K562 (cell line): ENCODE data around the gene TFPT. TPM values are rescaled to one million over a fixed set of nuclear protein-coding genes. Genes with fewer than 3 reads are reported as not detected.

ENCODE experiments used
- ARNT ChIP-seq, 2 experiments: fragments of 450-650 bp; IDR thresholded peaks; 2 replicates each; pipeline ENCODE4 v1.6.1; 2016; ENCODE audit warnings: mild to moderate bottlenecking in 1 of 2
- BCOR ChIP-seq: fragments of 450-650 bp; IDR thresholded peaks from 2 replicates; pipeline ENCODE4 v1.6.1; 2016
- CSDE1 ChIP-seq, 2 experiments: fragments of 450-650 bp; IDR thresholded peaks; 2 replicates each; pipeline ENCODE4 v1.6.1; 2016; ENCODE audit warnings: mild to moderate bottlenecking in 1 of 2
- CXXC5 ChIP-seq: fragments of 250-450 bp; sonication (Bioruptor Pico); IDR thresholded peaks from 2 replicates; pipeline ENCODE4 v1.8.0; 2022; ENCODE audit warnings: inconsistent platforms, mild to moderate bottlenecking, moderate library complexity
- DPF2 ChIP-seq: fragments of 450-650 bp; IDR thresholded peaks from 2 replicates; pipeline ENCODE4 v1.6.1; 2016
- ETV1 ChIP-seq: fragments of 450-650 bp; conservative IDR thresholded peaks from 2 replicates; pipeline ENCODE4 v1.6.1; 2016; ENCODE audit warnings: missing genetic modification characterization, control low read depth, low read depth, missing compliant biosample characterization
- ILK ChIP-seq: fragments of 450-650 bp; IDR thresholded peaks from 2 replicates; pipeline ENCODE4 v1.6.1; 2016; ENCODE audit warnings: missing genetic modification characterization, low read depth, mild to moderate bottlenecking, missing compliant biosample characterization, moderate library complexity, borderline replicate concordance
- JUN ChIP-seq, 2 experiments: sonication (generic) in 1 of 2; formaldehyde crosslinking in 1 of 2; IDR thresholded peaks; 2 replicates each; pipeline versions ENCODE4 v1.6.1 to v1.8.0; 2012 to 2022; ENCODE audit warnings: borderline replicate concordance in 2 of 2, mild to moderate bottlenecking in 2 of 2, improper control_type of control experiment in 1 of 2, low read depth in 1 of 2, low read length in 1 of 2, missing genetic modification reagents in 1 of 2
- KDM4B ChIP-seq, 2 experiments: fragments of 450-650 bp in 1 of 2; sonication (generic) in 1 of 2; IDR thresholded peaks; 2 replicates each; pipeline ENCODE4 v1.6.1; 2016 to 2017; ENCODE audit warnings: borderline replicate concordance in 2 of 2, antibody characterized with exemption in 1 of 2, low read depth in 1 of 2, mild to moderate bottlenecking in 1 of 2
- LEF1 ChIP-seq: fragments of 450-650 bp; IDR thresholded peaks from 2 replicates; pipeline ENCODE4 v1.6.1; 2016; ENCODE audit warnings: mild to moderate bottlenecking
- MEF2A ChIP-seq: IDR thresholded peaks from 2 replicates; pipeline ENCODE4 v1.6.1; 2011; ENCODE audit warnings: low read depth, mild to moderate bottlenecking, low read length, moderate library complexity; ENCODE audit not compliant: control insufficient read depth
- NFRKB ChIP-seq: fragments of 450-650 bp; IDR thresholded peaks from 2 replicates; pipeline ENCODE4 v1.6.1; 2016; ENCODE audit warnings: low read depth
- RBBP5 ChIP-seq: fragments of 200-600 bp; sonication (generic); IDR thresholded peaks from 2 replicates; pipeline ENCODE4 v1.6.1; 2012; ENCODE audit warnings: borderline replicate concordance, mild to moderate bottlenecking, low read length, control low read depth, inconsistent platforms; ENCODE audit not compliant: insufficient read depth, poor library complexity, severe bottlenecking
- RBM39 ChIP-seq: fragments of 200-400 bp; formaldehyde crosslinking; optimal IDR thresholded peaks from 2 replicates; pipeline ENCODE3; 2018; ENCODE audit warnings: low read depth, low read length
- RCOR1 ChIP-seq, 2 experiments: IDR thresholded peaks; 2 replicates each; pipeline ENCODE4 v1.6.1; 2012; ENCODE audit warnings: low read depth in 2 of 2, low read length in 2 of 2, borderline replicate concordance in 1 of 2, improper control_type of control experiment in 1 of 2
- ZBTB11 ChIP-seq, 3 experiments: fragments of 200-800 bp in 1 of 3; fragments of 250-450 bp in 1 of 3; fragments of 450-650 bp in 1 of 3; sonication (Bioruptor Pico) in 1 of 3; sonication (Bioruptor generic) in 1 of 3; formaldehyde crosslinking in 1 of 3; IDR thresholded peaks; 2 replicates each; pipeline versions ENCODE4 v1.6.1 to v1.8.0; 2016 to 2022; ENCODE audit warnings: mild to moderate bottlenecking in 2 of 3, missing genetic modification characterization in 2 of 3, missing compliant biosample characterization in 1 of 3, moderate library complexity in 1 of 3
- ZBTB7A ChIP-seq: IDR thresholded peaks from 2 replicates; pipeline ENCODE4 v1.6.1; 2011; ENCODE audit warnings: low read depth, mild to moderate bottlenecking, low read length, moderate library complexity, borderline replicate concordance; ENCODE audit not compliant: control insufficient read depth
- ZC3H11A ChIP-seq: IDR thresholded peaks from 2 replicates; pipeline ENCODE4 v1.6.1; 2012; ENCODE audit warnings: low read depth, low read length, improper control_type of control experiment
- ZKSCAN1 ChIP-seq: fragments of 150-350 bp; IDR thresholded peaks from 2 replicates; pipeline ENCODE4 v1.6.1; 2016; ENCODE audit warnings: low read depth, low read length
- ZNF212 ChIP-seq: fragments of 450-650 bp; formaldehyde crosslinking; IDR thresholded peaks from 2 replicates; pipeline ENCODE4 v1.4.0; 2020; ENCODE audit warnings: mild to moderate bottlenecking
- ZNF217 ChIP-seq: sonication (generic); formaldehyde crosslinking; IDR thresholded peaks from 2 replicates; pipeline ENCODE4 v1.8.0; 2022; ENCODE audit warnings: mild to moderate bottlenecking, missing genetic modification reagents
- ZSCAN29 ChIP-seq: fragments of 450-650 bp; IDR thresholded peaks from 2 replicates; pipeline ENCODE4 v1.6.1; 2017
- polyA plus RNA-seq, 8 experiments: library from polyadenylated mRNA; depleted of rRNA in 4 of 8; stranded (reverse) in 5 of 8; unstranded in 3 of 8; fragments of >200 nt; fragmentation: Nextera tagmentation in 2 of 8; fragmentation: Illumina TruSeq in 1 of 8; extraction: Ambion mirVana in 2 of 8; extraction: Trizol in 1 of 8; gene quantifications; 2 replicates each; pipeline versions ENCODE4 v1.2.1 to v1.2.3, GENCODE V29; 2011 to 2014; ENCODE audit warnings: inconsistent platforms in 1 of 8, missing spikeins in 1 of 8
- total RNA-seq, 7 experiments: library from RNA; depleted of rRNA in 6 of 7; stranded (reverse); fragments of >200 nt in 6 of 7; fragmentation: Illumina TruSeq in 2 of 7; extraction: Trizol in 2 of 7; gene quantifications; 2 replicates each; pipeline versions ENCODE4 v1.2.1 to v1.2.3, GENCODE V29; 2011 to 2021; ENCODE audit warnings: low replicate concordance in 1 of 7
- TF ChIP-seq, protein P1 (sequence below): fragments of 250-450 bp; sonication (Bioruptor Pico); IDR thresholded peaks from 2 replicates; pipeline ENCODE4 v1.8.0; 2021; ENCODE audit warnings: moderate library complexity, mild to moderate bottlenecking, inconsistent platforms

Gene TFPT
- total and polyA plus RNA-seq, 9 of the 15 experiments (the other 6 are each of a cell fraction or from before 2014, with no cell fraction given), result 0.72 to 16.4 (median 9.2) TPM

DNA sequence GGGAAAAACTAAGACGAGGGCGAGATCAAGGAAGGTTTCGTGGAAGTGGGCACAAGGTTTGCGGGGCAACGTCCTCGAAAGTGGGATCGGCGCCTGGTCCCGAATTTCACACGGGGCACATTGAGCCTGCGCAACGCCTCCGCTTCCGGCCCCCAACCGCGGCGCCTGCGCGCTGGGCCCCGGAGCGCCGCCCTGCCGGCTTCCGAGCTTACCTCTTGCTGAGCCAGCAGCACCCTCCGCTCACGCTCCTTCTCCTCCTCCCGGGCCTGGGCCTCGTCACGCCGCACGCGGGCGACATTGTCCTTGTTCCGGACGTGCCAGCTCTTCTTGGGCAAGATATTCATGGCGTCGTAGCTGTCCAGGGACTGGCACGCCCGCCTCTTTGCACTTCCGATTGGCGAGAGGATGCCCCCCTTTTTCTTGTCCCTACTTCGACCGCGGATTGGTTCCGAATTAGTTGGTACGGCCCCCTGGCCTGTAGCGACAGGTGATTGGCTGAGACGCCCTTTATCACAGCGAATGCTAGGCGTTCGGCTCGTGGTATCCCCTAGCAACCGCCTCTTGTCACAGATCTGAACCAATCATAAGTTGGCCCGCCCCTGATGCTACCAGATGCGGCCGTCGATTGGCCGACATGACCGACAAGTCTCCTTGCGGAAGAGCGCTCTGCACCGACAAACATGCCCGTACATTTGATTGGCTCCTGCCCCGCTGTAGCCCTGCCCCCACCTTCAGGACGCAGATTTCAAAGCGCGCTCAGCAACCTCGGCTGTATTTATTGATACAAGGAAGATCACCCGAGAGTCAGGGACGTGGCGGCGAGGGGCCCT lies 44.1 kb upstream of the TFPT start, which contains the start of gene LENG1 (continued):
- TF ChIP-seq ZBTB7A, result no peak
- TF ChIP-seq ZC3H11A, result no peak
- no peak for TF ChIP-seq MEF2A
- TF ChIP-seq ZNF217 (CRISPR knock-in tag), result no peak
- TF ChIP-seq LEF1, result no peak
- no peak; a peak in 1 of 4 replicates for TF ChIP-seq ARNT (IDR thresholded peaks at IDR 0.05)
- TF ChIP-seq ETV1 (tag), result peak; percentile 79
- TF ChIP-seq CXXC5, result peak; percentile 92
- TF ChIP-seq RBM39, result no peak
- no peak for TF ChIP-seq DPF2
- peak in 1 of 2 experiments; percentile 97; a peak in 2 of 4 replicates for TF ChIP-seq CSDE1 (IDR thresholded peaks at IDR 0.05)
- TF ChIP-seq ZSCAN29, result no peak
- peak; percentile 82 for TF ChIP-seq RBBP5
- peak; percentile 51 for TF ChIP-seq NFRKB
- no peak for TF ChIP-seq JUN (IDR thresholded peaks at IDR 0.05; ENCODE audit: borderline replicate concordance, low read depth, low read length)
- TF ChIP-seq JUN (CRISPR knock-in tag; IDR thresholded peaks at IDR 0.05; ENCODE audit: borderline replicate concordance), result no peak
- no peak for TF ChIP-seq ZNF212 (CRISPR knock-in tag)
- TF ChIP-seq BCOR, result no peak
- TF ChIP-seq RCOR1 (IDR thresholded peaks at IDR 0.05; ENCODE audit: borderline replicate concordance in 1 of 2, low read depth in 2 of 2, low read length in 2 of 2), result peak; percentile 6 to 58; a peak in 2 of 4 replicates
- no peak for TF ChIP-seq ILK
- no peak for TF ChIP-seq ZKSCAN1
- peak in 1 of 2 experiments; percentile 89; a peak in 2 of 4 replicates for TF ChIP-seq KDM4B (IDR thresholded peaks at IDR 0.05; ENCODE audit: borderline replicate concordance in 2 of 2, low read depth in 1 of 2)
- TF ChIP-seq, protein P1, sequence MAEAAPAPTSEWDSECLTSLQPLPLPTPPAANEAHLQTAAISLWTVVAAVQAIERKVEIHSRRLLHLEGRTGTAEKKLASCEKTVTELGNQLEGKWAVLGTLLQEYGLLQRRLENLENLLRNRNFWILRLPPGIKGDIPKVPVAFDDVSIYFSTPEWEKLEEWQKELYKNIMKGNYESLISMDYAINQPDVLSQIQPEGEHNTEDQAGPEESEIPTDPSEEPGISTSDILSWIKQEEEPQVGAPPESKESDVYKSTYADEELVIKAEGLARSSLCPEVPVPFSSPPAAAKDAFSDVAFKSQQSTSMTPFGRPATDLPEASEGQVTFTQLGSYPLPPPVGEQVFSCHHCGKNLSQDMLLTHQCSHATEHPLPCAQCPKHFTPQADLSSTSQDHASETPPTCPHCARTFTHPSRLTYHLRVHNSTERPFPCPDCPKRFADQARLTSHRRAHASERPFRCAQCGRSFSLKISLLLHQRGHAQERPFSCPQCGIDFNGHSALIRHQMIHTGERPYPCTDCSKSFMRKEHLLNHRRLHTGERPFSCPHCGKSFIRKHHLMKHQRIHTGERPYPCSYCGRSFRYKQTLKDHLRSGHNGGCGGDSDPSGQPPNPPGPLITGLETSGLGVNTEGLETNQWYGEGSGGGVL (CRISPR knock-in tag), result no peak
- peak in 2 of 3 experiments; percentile 53 to 93; a peak in 3 of 6 replicates for TF ChIP-seq ZBTB11 (CRISPR knock-in tag; IDR thresholded peaks at IDR 0.05)
